Measurements from ENCODE around the gene CD300H.

Gene CD300H

DNA sequence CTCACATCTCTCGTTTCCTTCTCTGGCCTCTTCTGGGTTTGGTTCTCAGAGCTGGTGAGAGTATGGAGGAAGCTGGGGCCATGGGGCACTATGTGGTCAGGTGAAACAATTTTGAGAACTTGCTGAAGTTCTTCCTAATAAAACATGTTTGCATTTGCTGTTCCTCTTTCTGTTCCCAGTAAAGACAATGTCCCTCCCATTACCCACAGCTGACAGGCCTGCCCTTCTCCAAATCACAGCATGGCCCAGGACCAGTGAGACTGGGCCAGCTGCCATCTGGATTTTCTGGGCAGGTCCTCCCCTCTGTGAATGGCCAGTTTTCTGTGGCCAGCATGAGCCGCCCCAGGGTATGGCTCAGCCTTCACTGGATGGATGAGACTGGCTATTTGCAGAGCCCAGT is at the start of gene CD300H:
Gene CD300H, minus strand, starts transcription at position 113 of the 400 bp plus-strand sequence.
- no peaks in the 10 kb centered on the region for H3K4me1 ChIP-seq (ENCODE audit: control insufficient read depth, insufficient read depth, low read length)

DNA sequence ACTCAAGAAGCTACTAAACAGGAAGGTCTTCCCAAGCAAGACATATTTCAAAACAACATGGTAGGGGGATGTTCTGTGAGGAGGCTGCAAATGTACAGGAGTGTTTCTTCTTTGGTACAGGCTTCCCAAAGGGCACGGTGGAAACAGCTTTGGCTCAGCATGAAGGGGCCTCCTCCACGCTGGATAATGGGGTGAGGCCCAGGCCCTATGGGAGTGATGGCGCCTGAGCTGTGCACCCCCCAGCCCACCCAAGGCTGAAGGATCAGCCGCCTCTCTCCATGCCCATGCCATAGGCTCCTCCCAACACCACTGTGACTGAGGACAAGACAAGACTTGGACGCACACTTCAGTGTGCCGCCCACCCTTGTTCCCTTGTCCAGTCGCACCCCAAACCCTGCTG is 49.4 kb upstream of the CD300H start:
- no peaks in the 10 kb centered on the region for H3K9me3 ChIP-seq (ENCODE audit: control insufficient read depth, insufficient read depth, low read length)
- no peak overlapping the region for H3K9ac ChIP-seq (ENCODE audit: low read depth, low read length)
- no peaks in the 10 kb centered on the region for H3K4me1 ChIP-seq (ENCODE audit: control insufficient read depth, insufficient read depth, low read length)
- H3K36me3 ChIP-seq (ENCODE audit: control insufficient read depth, insufficient read depth, low read length), result no peaks in the 10 kb centered on the region
- H3K4me3 ChIP-seq (ENCODE audit: low read depth, low read length), result no peak overlapping the region
- peaks cover 5% of the 10 kb centered on the region for H3K27me3 ChIP-seq (ENCODE audit: control insufficient read depth, insufficient read depth, low read length)

More for the DNA sequence above, at the start of gene CD300H:
- Histone ChIP-seq H3K9me3 (ENCODE audit: control insufficient read depth, insufficient read depth, low read length) (no peaks in the 10 kb centered on the region), H3K9ac (ENCODE audit: low read depth, low read length) (no peak within 1 kb of the TSS), H3K27me3 (ENCODE audit: control insufficient read depth, insufficient read depth, low read length) (no peaks in the 10 kb centered on the region), H3K4me3 (ENCODE audit: low read depth, low read length) (no peak within 1 kb of the TSS), H3K36me3 (ENCODE audit: control insufficient read depth, insufficient read depth, low read length) (no peaks in the 10 kb centered on the region)

DNA sequence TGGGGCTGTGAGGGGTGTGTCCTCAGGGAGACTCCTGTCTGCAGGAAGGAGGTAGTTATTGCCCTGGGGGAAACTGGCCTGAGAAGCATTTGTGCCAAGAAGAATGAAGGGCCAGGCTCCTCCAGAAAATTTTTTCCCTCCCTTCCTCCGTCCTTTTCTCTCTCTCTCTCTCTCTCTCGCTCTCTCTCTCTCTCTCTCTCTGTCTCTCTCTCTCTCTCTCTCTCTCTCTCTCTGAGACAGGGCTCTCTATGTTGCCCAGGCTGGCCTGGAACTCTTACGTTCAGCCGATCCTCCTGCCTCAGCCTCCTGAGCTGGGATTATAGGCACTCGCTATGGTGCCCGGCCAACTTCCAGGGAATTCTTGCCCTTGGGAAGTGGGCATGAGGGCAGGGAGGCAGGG is 44.7 kb upstream of the CD300H start:
- no peaks in the 10 kb centered on the region for H3K4me1 ChIP-seq (ENCODE audit: control insufficient read depth, insufficient read depth, low read length)
- H3K4me3 ChIP-seq (ENCODE audit: low read depth, low read length), result no peak overlapping the region
- H3K9ac ChIP-seq (ENCODE audit: low read depth, low read length), result no peak overlapping the region
- H3K27me3 ChIP-seq (ENCODE audit: control insufficient read depth, insufficient read depth, low read length), result peaks cover 6% of the 10 kb centered on the region
- no peaks in the 10 kb centered on the region for H3K9me3 ChIP-seq (ENCODE audit: control insufficient read depth, insufficient read depth, low read length)
- no peaks in the 10 kb centered on the region for H3K36me3 ChIP-seq (ENCODE audit: control insufficient read depth, insufficient read depth, low read length)

DNA sequence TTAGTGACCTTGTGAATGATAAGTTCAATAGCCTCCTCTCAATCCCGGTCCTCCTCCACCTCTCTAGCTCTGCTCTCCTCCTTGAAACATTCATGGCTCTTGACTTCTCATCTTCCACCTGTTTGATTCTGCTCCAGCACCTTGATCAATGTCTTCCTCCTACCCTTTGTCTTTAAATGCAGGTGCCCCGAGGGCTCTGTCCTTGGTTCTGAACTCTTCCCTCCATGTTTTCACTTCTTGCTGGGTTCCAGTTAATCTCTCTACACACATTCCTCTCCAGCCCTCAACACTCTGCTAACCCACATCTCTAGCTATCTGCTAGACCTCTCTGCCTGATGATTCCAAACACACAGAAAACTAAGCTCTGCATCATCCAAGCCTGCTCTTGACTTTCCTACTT is 42.8 kb upstream of the CD300H start:
- Histone ChIP-seq H3K9me3 (ENCODE audit: control insufficient read depth, insufficient read depth, low read length) (no peaks in the 10 kb centered on the region), H3K27me3 (ENCODE audit: control insufficient read depth, insufficient read depth, low read length) (peaks cover 5% of the 10 kb centered on the region), H3K4me1 (ENCODE audit: control insufficient read depth, insufficient read depth, low read length) (no peaks in the 10 kb centered on the region), H3K36me3 (ENCODE audit: control insufficient read depth, insufficient read depth, low read length) (no peaks in the 10 kb centered on the region), H3K4me3 (ENCODE audit: low read depth, low read length) (no peak overlapping the region), H3K9ac (ENCODE audit: low read depth, low read length) (no peak overlapping the region)

DNA sequence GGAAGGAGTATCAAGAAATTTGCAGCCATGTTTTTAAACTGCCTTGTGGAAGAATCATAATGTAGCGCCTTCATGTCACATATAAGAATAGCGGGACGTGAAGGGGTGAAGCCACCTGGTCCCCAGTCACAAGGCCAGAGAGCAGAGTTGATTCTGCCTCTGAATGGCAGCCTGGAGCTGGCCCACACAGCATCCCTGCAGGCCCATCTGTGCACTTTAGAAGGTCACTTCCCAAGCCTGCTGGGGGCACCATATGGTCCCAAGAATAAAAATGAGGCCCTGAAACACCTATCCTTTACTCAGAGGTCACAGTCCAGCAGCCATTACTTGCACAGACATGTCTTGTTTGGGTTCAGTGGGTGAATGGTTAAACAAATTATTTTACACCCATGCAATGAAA is 41.2 kb upstream of the CD300H start:
- peaks cover 4% of the 10 kb centered on the region for H3K27me3 ChIP-seq (ENCODE audit: control insufficient read depth, insufficient read depth, low read length)
- H3K9ac ChIP-seq (ENCODE audit: low read depth, low read length), result no peak overlapping the region
- no peaks in the 10 kb centered on the region for H3K9me3 ChIP-seq (ENCODE audit: control insufficient read depth, insufficient read depth, low read length)
- no peaks in the 10 kb centered on the region for H3K4me1 ChIP-seq (ENCODE audit: control insufficient read depth, insufficient read depth, low read length)
- H3K4me3 ChIP-seq (ENCODE audit: low read depth, low read length), result no peak overlapping the region
- H3K36me3 ChIP-seq (ENCODE audit: control insufficient read depth, insufficient read depth, low read length), result no peaks in the 10 kb centered on the region

DNA sequence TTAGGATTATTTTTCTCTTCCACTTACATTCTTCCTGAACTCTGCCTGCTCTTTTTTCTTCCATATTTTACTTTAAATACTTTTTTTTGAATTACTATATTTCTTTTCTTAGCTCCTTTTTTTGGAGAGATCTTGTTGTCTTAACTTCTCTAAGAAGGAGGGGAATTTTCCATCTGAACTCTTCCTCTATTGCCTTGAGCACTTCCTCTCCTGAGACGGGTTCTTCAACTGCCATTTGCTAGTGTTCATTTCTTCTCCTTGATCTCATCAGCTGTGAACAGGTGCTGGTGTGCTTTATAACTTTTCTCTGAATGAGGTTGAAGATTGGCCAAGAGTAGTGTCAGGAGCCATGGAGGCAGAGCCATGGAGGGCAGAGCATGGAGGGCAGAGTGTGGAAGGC is 39.9 kb upstream of the CD300H start:
- Histone ChIP-seq H3K9ac (ENCODE audit: low read depth, low read length) (no peak overlapping the region), H3K4me1 (ENCODE audit: control insufficient read depth, insufficient read depth, low read length) (no peaks in the 10 kb centered on the region), H3K4me3 (ENCODE audit: low read depth, low read length) (no peak overlapping the region), H3K27me3 (ENCODE audit: control insufficient read depth, insufficient read depth, low read length) (peaks cover 3% of the 10 kb centered on the region), H3K36me3 (ENCODE audit: control insufficient read depth, insufficient read depth, low read length) (no peaks in the 10 kb centered on the region), H3K9me3 (ENCODE audit: control insufficient read depth, insufficient read depth, low read length) (no peaks in the 10 kb centered on the region)

DNA sequence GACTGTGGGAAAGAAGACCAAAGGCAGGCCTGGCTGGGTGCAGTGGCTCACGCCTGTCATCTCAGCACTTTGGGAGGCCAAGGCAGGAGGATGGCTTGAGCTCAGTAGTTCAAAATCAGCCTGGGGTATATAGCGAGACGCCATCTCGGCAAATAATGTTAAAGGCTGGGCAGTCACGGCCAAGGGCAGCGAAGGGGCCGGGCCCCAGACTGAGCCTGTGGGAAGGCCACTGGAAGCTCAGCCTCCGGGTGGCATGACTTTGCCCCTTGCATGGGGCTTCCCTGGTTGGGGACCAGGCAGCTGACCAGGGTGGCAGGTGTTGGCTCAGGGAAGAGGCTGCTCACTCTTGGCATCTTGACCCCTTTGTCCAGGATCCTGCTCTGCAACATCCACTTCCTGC is 38.7 kb upstream of the CD300H start:
- Histone ChIP-seq H3K36me3 (ENCODE audit: control insufficient read depth, insufficient read depth, low read length) (no peaks in the 10 kb centered on the region), H3K9me3 (ENCODE audit: control insufficient read depth, insufficient read depth, low read length) (no peaks in the 10 kb centered on the region), H3K4me1 (ENCODE audit: control insufficient read depth, insufficient read depth, low read length) (no peaks in the 10 kb centered on the region), H3K9ac (ENCODE audit: low read depth, low read length) (no peak overlapping the region), H3K27me3 (ENCODE audit: control insufficient read depth, insufficient read depth, low read length) (peaks cover 3% of the 10 kb centered on the region), H3K4me3 (ENCODE audit: low read depth, low read length) (no peak overlapping the region)

DNA sequence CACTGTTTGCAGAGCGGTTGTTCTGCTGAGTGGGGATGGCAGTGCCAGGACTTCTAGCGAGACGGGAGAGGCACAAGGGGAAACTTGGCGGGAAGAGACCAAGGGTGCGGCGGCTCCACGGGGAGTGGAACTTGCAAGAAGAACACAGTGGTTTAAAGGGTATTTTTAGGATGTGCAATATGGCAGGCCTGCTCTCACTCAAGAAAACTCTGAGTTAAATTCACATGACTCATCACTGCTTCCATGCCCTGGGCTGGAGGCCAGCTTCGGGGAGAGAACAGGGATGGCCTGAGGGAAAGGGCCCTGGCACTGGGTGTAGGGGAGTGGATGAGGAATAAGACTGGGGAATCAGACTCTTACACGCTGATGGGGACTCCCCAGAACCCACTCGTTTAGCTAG is 38.1 kb upstream of the CD300H start:
- Histone ChIP-seq H3K36me3 (ENCODE audit: control insufficient read depth, insufficient read depth, low read length) (no peaks in the 10 kb centered on the region), H3K4me1 (ENCODE audit: control insufficient read depth, insufficient read depth, low read length) (no peaks in the 10 kb centered on the region), H3K27me3 (ENCODE audit: control insufficient read depth, insufficient read depth, low read length) (peaks cover 3% of the 10 kb centered on the region), H3K4me3 (ENCODE audit: low read depth, low read length) (no peak overlapping the region), H3K9me3 (ENCODE audit: control insufficient read depth, insufficient read depth, low read length) (no peaks in the 10 kb centered on the region), H3K9ac (ENCODE audit: low read depth, low read length) (no peak overlapping the region)

DNA sequence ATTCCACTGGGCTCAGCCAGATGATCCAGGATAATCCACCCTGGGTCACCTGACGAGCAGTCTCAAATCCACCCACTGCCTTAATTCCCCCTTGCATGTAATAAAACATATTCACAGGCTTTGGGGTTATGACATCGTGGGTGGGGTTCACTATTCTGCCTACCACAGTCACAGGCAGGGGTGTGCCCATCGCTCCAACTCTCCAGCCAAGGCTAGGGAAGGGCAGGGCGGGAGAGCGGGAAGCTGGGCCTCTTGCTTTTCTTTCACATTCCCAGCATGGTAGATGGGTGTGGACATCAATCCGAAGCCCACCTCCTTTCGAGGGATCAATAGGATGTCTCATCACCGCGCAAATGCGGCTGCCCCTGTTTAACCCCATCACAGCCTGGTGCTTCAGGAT is 37.5 kb upstream of the CD300H start:
- peaks cover 3% of the 10 kb centered on the region for H3K27me3 ChIP-seq (ENCODE audit: control insufficient read depth, insufficient read depth, low read length)
- H3K9me3 ChIP-seq (ENCODE audit: control insufficient read depth, insufficient read depth, low read length), result no peaks in the 10 kb centered on the region
- no peak overlapping the region for H3K4me3 ChIP-seq (ENCODE audit: low read depth, low read length)
- H3K4me1 ChIP-seq (ENCODE audit: control insufficient read depth, insufficient read depth, low read length), result no peaks in the 10 kb centered on the region
- no peaks in the 10 kb centered on the region for H3K36me3 ChIP-seq (ENCODE audit: control insufficient read depth, insufficient read depth, low read length)
- no peak overlapping the region for H3K9ac ChIP-seq (ENCODE audit: low read depth, low read length)

DNA sequence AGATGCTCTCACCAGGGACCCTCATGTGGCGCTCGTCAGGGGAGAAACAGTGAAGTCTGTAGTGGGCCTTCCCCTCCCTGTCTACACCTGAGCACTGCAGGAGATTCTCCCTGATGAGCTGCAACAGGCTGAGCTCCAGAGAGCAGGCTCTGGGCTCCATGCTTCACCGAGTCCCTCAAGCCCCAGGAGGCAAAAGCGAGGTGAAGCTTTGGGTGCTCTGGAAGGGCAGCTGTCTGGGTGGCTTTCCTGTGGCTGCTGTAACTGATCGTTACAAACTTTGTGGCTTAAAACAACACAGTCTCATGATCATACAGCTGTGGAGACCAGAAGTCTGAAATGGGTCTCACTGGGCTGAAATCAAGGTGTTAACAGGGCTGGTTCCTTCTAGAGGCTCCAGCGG is 36.9 kb upstream of the CD300H start:
- Histone ChIP-seq H3K9me3 (ENCODE audit: control insufficient read depth, insufficient read depth, low read length) (no peaks in the 10 kb centered on the region), H3K9ac (ENCODE audit: low read depth, low read length) (no peak overlapping the region), H3K36me3 (ENCODE audit: control insufficient read depth, insufficient read depth, low read length) (no peaks in the 10 kb centered on the region), H3K27me3 (ENCODE audit: control insufficient read depth, insufficient read depth, low read length) (peaks cover 3% of the 10 kb centered on the region), H3K4me3 (ENCODE audit: low read depth, low read length) (no peak overlapping the region), H3K4me1 (ENCODE audit: control insufficient read depth, insufficient read depth, low read length) (no peaks in the 10 kb centered on the region)

DNA sequence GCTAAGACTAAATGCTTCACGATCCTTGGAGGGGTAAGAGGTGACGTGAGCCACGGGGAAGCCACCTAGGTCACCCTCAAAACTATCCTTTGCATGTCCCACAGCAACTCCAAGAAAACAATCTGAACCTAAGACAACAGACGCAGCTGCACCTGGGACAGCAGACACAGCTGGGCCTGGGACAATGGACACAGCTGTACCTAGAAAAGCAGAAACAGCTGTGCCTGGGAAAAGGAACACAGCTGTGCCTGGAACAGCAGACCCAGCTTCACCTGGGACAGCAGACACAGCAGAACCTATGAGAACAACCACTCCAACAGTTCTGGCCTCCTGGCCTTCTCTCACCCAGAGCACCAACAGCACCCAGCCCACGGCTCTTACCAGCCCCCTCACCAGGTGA is 36.4 kb upstream of the CD300H start:
- Histone ChIP-seq H3K9me3 (ENCODE audit: control insufficient read depth, insufficient read depth, low read length) (no peaks in the 10 kb centered on the region), H3K27me3 (ENCODE audit: control insufficient read depth, insufficient read depth, low read length) (peaks cover 1% of the 10 kb centered on the region), H3K36me3 (ENCODE audit: control insufficient read depth, insufficient read depth, low read length) (no peaks in the 10 kb centered on the region), H3K4me1 (ENCODE audit: control insufficient read depth, insufficient read depth, low read length) (no peaks in the 10 kb centered on the region), H3K4me3 (ENCODE audit: low read depth, low read length) (no peak overlapping the region), H3K9ac (ENCODE audit: low read depth, low read length) (no peak overlapping the region)

DNA sequence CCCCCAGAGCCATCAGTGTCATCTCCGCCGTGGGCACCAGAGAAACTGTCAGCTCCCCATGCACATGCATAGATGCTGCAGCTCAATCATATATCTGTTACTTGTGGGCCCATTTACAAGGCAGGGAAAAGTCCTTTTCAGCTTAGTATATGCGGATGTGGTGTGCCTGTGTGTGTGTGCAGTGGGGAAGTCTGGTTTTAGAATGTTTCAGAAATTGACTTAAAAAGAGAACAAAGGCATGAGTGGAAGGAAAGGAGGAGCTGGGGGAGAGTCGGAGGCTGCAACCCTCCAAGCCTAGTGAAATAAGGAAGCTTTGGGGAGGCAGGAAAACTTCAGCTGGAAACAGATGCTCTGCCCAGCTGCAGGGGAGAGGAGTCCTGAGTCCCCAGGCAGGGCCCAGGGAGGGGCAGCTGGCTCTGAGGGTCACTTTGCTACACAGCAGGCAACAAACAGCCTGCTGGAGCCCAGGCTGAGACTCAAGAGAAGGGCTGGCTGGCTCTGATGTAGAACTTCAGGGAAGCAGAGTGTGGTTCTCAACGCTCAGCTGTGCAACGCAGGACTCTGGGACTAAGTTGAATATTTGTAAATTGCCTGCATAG is 35.8 kb upstream of the CD300H start:
- Histone ChIP-seq H3K4me3 (ENCODE audit: low read depth, low read length) (no peak overlapping the region), H3K4me1 (ENCODE audit: control insufficient read depth, insufficient read depth, low read length) (no peaks in the 10 kb centered on the region), H3K9me3 (ENCODE audit: control insufficient read depth, insufficient read depth, low read length) (no peaks in the 10 kb centered on the region), H3K27me3 (ENCODE audit: control insufficient read depth, insufficient read depth, low read length) (no peaks in the 10 kb centered on the region), H3K9ac (ENCODE audit: low read depth, low read length) (no peak overlapping the region), H3K36me3 (ENCODE audit: control insufficient read depth, insufficient read depth, low read length) (no peaks in the 10 kb centered on the region)
